AG09309 (cell line): ENCODE measurements around the gene SCAMP2.

Experiments used
- DNase-seq: peaks from one replicate; pipeline ENCODE4 v3.0.0-alpha.2; 2010; ENCODE audit warnings: low read depth
- H3K4me3 ChIP-seq: 2 replicates; pipeline ENCODE4 v1.5.1; 2011; ENCODE audit warnings: mild to moderate bottlenecking, low read depth, low read length, moderate library complexity; ENCODE audit not compliant: control insufficient read depth
- TF ChIP-seq, protein P1 (sequence below): IDR thresholded peaks from 2 replicates; pipeline ENCODE4 v1.5.1; 2011; ENCODE audit warnings: mild to moderate bottlenecking, low read depth, low read length, inconsistent platforms; ENCODE audit not compliant: insufficient read depth, control insufficient read depth; ENCODE audit errors: missing control alignments

The SCAMP2 gene

DNA sequence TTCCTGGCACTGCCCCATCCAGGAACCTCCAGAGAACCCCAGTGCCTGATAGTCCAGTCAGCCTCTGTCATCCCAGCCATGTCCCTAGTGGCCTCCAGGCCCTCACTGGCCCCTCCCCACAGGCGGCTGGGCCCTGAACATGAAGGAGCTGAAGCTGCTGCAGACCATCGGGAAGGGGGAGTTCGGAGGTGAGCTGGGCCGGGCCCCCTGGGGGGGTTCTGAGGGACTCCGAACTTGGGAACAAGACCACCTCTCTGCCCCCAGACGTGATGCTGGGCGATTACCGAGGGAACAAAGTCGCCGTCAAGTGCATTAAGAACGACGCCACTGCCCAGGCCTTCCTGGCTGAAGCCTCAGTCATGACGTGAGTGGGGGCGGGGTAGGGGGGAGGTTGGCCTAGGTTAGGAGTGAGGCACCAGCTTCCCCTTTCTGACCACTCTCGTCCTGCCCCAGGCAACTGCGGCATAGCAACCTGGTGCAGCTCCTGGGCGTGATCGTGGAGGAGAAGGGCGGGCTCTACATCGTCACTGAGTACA, 72.5 kb downstream of the SCAMP2 start:
- DNase-seq, result no peak
- TF ChIP-seq, protein P1, sequence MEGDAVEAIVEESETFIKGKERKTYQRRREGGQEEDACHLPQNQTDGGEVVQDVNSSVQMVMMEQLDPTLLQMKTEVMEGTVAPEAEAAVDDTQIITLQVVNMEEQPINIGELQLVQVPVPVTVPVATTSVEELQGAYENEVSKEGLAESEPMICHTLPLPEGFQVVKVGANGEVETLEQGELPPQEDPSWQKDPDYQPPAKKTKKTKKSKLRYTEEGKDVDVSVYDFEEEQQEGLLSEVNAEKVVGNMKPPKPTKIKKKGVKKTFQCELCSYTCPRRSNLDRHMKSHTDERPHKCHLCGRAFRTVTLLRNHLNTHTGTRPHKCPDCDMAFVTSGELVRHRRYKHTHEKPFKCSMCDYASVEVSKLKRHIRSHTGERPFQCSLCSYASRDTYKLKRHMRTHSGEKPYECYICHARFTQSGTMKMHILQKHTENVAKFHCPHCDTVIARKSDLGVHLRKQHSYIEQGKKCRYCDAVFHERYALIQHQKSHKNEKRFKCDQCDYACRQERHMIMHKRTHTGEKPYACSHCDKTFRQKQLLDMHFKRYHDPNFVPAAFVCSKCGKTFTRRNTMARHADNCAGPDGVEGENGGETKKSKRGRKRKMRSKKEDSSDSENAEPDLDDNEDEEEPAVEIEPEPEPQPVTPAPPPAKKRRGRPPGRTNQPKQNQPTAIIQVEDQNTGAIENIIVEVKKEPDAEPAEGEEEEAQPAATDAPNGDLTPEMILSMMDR, result no peak
- H3K4me3 ChIP-seq, result no peak overlapping the region

DNA sequence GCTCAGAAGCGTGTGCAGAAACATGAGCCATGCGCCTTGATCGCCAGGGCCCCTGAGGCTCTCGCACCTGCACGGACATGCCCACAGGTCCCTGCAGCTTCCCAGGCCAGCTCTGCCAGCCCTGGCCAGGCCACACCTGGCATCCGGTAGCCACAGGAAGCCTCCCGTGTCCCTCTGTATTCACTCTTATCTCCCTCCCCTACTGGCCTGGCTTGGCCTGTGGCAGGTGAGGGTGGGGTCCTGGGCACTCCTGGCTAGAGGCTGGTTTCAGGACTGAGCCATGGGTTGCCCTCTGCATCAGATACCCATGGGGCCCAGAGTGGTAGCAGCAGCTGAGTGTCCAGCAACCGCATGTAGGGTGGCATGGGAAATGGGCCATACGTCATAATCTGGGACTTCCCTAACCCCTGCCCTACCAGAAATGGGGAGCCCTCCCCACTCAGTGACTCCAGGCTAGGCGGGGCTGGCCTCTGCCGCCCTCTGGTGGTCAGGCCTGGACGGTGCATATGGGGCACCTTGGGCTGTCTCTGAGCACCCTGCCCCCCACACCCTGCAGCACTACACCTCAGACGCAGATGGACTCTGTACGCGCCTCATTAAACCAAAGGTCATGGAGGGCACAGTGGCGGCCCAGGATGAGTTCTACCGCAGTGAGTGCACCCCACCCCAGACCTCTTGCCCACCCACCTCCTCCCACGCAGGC, 73.2 kb downstream of the SCAMP2 start:
- TF ChIP-seq, protein P1, result peak; percentile 99
- no peak for DNase-seq
- H3K4me3 ChIP-seq, result no peak overlapping the region

DNA sequence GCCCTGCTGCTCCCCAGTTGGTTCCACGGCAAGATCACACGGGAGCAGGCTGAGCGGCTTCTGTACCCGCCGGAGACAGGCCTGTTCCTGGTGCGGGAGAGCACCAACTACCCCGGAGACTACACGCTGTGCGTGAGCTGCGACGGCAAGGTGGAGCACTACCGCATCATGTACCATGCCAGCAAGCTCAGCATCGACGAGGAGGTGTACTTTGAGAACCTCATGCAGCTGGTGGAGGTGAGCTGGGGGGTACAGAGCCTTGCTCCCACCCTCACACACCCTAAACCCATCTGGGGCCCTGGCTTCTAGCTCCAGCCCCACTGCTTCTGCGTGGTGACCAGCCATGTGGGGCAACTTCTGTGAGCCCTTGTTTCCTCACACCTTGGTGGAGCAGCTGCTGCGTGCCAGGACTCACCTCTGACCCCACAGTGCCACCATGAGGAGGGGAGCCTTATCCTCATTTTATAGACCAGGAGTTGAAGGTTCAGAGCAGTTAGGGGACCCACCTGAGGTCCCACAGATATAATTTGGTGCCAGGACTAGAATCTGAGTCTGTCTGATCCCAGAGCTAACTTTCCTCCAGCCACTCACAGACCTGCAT, 73.8 kb downstream of the SCAMP2 start:
- no peak overlapping the region for H3K4me3 ChIP-seq
- TF ChIP-seq, protein P1, result no peak
- DNase-seq, result no peak

DNA sequence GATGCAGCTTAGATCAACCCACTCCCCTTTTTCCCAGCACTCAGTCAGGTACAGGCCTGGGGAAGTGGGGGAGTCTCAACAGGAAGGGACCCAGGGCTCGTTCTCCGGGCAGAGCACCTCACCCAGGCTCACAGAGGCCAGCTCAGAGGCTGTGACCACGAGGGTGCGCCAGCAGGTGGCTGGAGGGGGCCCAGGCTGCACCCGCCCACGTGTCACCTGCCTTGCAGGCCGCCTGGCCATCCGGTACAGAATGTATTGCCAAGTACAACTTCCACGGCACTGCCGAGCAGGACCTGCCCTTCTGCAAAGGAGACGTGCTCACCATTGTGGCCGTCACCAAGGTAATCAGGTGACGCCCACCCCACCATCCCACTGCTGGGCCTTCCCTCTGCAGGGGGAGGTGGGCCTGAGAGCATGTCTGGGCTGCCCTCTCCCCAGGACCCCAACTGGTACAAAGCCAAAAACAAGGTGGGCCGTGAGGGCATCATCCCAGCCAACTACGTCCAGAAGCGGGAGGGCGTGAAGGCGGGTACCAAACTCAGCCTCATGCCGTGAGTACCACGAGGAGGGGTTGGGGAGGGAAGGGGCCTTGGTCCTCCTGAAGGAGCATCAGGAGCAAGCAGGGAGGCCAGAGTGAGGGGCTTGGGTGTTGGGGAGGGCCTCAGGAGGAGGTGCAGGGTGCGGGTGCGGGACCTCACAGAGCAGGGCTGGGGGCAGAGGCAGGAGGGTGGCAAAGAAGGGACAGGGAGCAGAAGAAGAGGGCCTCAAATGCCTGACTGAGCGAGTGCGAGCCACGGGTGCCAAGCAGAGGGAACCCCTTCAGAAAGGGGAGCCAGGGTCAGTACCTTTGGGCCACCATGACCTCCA, 74.5 kb downstream of the SCAMP2 start:
- no peak overlapping the region for H3K4me3 ChIP-seq
- TF ChIP-seq, protein P1, result no peak
- no peak for DNase-seq

DNA sequence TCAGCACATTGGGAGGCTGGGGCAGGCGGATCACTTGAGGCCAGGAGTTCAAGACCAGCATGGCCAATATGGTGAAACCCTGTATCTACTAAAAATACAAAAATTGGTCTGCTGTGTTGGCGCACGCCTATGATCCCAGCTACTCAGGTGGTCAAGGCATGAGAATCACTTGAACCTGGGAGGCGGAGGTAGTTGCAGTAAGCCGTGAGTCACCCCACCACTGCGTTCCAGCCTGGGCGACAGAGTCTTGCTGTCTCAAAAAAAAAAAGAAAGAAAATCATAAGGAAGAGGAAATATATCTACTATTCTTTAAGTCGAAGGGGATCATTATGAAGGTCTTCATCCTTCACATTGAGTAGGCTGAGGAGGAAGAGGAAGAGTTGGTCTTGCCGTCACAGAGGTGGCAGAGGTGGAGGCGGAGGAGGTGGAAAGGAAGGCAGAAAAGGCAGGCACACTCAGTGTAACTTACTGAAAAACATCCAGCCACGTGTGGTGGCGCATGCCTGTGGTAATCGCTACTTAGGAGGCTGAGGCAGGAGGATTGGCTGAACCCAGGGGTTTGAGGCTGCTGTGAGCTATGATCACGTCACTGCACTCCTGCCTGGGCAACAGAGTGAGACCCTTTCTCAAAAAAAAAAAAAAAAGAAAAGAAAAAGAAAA, 77.1 kb downstream of the SCAMP2 start:
- H3K4me3 ChIP-seq, result no peak overlapping the region
- no peak for DNase-seq
- TF ChIP-seq, protein P1, result no peak

DNA sequence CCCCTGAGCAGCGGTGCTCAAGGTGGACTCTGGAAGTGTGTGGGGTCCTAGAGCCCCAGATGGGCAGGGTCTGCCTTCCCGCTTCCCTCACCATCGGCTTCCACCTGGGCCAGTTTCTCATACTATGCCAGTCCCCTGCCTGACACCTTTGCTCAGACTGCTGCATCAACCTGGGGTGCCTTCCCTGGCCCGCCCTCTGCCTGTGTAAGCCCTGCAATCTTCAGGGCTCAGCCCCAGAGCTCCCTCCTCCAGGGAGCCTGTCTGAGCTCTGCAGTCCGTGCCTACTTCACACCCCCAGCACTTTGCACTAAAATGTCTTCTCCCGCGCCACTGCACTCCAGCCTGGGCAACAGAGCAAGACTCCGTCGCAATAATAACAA, 78.2 kb downstream of the SCAMP2 start:
- TF ChIP-seq, protein P1, result no peak
- no peak overlapping the region for H3K4me3 ChIP-seq
- DNase-seq, result no peak
